Suppressor macrophage (primary cell): ENCODE measurements around the gene DPP8.
"Not testable (repeated sequence)": the region's sequence is repeated elsewhere in the genome, so short reads cannot be mapped to it uniquely, and the experiment has no call there.

Source experiments
- DNase-seq, 4 experiments: peaks; one replicate each; pipeline ENCODE4 v3.0.0-alpha.2; 2020 to 2022

The DPP8 gene

DNA sequence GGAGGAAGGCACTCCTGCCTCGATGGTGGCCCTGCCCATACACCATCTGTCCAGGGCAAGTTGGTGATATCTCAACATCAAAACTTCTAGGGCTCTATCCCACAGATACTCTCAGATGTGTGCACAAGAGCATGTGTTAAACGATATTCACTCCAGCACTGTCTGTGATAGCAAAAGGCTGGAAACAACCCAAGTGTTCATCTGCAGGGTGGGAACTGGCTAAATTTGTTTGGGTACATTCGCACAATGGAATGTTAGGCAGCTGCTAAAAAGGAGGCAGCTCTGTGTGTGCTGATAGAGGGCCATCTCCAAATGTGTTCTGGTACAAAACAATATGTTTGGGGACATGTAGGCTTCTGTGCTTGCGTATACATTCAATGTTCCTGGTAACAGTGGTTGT, 114.5 kb downstream of the DPP8 start:
- DNase-seq, result no peak

- no peak for DNase-seq
Measured at GRCh38 chr15:65401611-65402240, 115.8 kb downstream of the DPP8 start.

DNA sequence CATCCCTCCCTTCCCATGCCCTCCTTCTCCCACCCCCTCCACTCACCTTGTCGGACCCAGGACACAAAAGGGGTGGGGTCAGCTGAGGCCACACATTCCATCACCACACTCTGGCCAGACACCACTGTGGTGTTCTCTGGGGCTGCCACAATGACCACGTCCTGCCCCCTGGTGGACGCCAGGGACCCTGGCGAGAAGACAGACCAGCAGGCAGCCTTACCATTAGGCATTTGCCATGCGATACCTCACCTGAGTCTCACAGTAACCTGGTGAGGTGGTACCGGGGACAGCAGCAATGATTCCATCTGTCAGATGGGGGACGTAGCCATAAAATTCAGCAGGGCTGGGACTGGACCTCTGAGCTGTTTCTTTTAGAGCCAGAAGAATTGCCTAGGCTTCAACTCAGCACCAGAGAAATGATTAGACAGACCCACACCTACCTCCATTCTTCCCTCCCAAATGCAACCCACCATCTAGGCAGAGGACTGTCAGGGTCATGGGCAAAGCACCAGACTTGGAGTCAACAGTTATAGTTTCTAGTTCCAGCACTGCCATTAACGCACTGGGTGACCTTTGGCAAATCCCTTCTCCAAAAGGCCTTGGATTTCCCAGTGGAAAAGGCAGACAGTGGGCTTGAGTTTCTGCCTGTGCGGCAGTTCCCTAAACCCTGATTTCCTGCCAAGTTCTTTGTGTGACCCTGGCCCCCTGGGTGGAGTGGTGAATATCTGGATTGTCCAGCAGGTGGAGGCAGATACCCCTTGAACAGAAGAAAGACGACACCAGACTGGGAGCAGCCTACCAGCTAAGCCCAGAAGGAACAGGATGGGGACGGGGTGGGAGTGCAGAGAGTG, 116.5 kb downstream of the DPP8 start:
- DNase-seq, result peak; percentile 53 to 77 (median 68)

DNA sequence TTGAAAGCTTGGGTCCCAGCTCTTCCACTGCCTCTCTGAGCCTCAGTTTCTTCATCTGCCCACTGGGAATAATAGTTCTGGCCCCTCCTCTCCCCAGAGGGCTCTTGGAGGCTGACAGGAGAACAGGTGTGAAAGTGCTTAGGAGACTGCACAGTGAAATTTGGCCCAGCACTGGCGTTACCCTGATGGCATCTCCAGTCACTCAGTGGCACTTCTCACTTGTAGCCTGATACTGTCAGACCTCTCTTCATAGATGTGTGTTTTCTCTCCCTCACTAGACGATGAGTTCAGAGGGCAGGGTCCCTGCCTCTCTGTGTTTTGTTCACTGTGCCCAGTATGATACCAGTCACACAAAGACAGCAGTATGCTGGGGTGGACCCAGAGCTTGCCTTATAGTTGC, 117.5 kb downstream of the DPP8 start:
- no peak for DNase-seq

DNA sequence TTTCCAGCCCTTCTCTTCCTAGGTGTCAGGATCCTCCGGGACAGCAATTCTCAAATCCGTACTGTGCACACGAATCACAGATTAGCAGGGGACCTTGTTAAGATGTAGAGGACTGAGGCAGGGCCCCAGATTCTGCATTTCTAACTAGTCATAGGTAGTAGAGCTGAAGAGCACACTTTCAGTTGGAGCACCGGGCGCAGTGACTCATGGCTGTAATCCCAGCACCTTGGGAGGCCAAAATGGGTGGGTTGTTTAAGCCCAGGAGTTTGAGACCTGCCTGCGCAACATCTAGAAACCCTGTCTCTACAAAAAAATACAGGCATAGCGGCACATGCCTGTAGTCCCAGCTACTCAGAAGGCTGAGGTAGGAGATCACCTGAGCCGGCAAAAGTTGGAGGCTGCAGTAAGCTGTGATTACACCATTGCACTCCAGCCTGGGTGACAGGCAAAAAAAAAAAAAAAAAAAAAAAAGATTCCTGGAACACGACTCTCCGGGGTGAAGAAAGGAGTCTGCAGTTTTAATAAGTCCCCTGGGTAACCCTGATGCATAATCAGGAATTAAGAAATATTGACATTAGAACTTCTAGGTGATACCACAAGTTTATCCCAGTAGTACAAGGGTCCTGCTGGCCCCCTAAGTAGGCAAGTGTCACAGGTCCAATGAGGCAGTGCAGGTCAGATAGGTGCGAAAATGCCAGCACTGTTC, 118.3 kb downstream of the DPP8 start:
- DNase-seq, result no peak

GRCh38 chr15:65398486-65398885, 119.0 kb downstream of the DPP8 start:
- DNase-seq, result not testable (repeated sequence)

DNA sequence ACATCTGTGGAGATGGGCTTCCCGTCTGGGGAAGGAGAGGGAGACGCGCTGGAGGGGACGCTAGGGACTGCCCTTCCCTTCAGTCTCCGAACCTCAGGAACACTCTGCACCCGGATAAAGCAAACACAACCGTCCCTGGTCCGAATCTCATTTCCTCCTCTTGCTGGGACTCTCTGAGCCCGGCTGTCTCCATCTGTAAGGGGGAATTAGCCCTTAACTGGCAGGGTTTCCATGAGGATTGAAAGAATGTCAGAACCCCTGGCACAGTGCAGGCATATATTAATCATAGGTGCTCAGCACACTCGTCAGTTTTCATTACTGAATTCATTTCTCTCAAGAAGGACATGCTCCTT, 120.5 kb downstream of the DPP8 start:
- DNase-seq, result no peak

GRCh38 chr15:65396283-65396964, 121.1 kb downstream of the DPP8 start:
- no peak for DNase-seq

GRCh38 chr15:65395567-65396202, 121.8 kb downstream of the DPP8 start:
- no peak for DNase-seq

GRCh38 chr15:65394936-65395335, 122.6 kb downstream of the DPP8 start:
- DNase-seq, result no peak

DNA sequence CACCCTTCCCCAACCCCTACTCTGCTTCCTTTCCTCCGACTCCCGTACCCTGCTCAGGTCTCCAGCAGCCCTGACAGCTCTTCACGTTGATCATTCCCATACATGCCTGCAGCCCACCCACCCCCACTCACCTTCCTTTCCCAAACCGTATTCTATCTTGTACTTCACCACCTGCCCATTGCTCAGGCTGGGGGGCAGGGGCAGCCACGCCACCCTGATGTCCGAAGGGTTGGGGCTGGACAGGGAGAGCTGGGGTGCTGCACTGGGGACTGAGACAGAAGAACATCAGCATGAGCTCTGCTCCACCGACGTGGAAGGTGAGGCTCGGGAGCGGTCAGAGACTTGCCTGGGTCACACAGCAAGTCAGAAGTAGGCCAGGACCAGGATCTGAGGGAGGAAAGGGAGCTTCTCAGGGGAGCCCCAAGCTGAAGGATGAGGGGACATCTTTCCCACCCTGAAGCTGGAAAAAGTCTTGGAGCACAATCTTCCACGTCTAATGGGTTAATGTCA, 123.2 kb downstream of the DPP8 start:
- no peak for DNase-seq

- DNase-seq, result no peak
Measured at GRCh38 chr15:65393557-65393956, 123.9 kb downstream of the DPP8 start.

GRCh38 chr15:65393091-65393490, 124.4 kb downstream of the DPP8 start:
- DNase-seq, result no peak
